GM12873 (cell line): ENCODE results near the gene SEMA5B.

Experiments
- CTCF ChIP-seq: IDR thresholded peaks from 2 replicates; pipeline ENCODE4 v1.5.1; 2012; ENCODE audit warnings: low read depth, mild to moderate bottlenecking, moderate library complexity, low read length, control low read depth; ENCODE audit not compliant: insufficient read depth; ENCODE audit errors: missing control alignments

The SEMA5B gene

GRCh38 chr3:122993124-122993978 is 34.2 kb downstream of the SEMA5B start:
- no peak for TF ChIP-seq CTCF

- TF ChIP-seq CTCF = no peak
Measured at GRCh38 chr3:122992676-122993075, 34.9 kb downstream of the SEMA5B start.

- TF ChIP-seq CTCF = no peak
Measured at GRCh38 chr3:122992133-122992532, 35.4 kb downstream of the SEMA5B start.

GRCh38 chr3:122991236-122991985 is 36.2 kb downstream of the SEMA5B start:
- TF ChIP-seq CTCF = no peak

GRCh38 chr3:122989856-122990575 is 37.5 kb downstream of the SEMA5B start:
- TF ChIP-seq CTCF = no peak

GRCh38 chr3:122988508-122988907 is 39.1 kb downstream of the SEMA5B start:
- TF ChIP-seq CTCF = no peak

- no peak for TF ChIP-seq CTCF
Measured at GRCh38 chr3:122987736-122988319, 39.7 kb downstream of the SEMA5B start.
